ENCODE data around the gene CNKSR3. TPM values are rescaled to one million over a fixed set of nuclear protein-coding genes. Genes with fewer than 3 reads are reported as not detected.

Gene CNKSR3
- total RNA-seq, 1 donor from 2014 or later, result 0.09 TPM

DNA sequence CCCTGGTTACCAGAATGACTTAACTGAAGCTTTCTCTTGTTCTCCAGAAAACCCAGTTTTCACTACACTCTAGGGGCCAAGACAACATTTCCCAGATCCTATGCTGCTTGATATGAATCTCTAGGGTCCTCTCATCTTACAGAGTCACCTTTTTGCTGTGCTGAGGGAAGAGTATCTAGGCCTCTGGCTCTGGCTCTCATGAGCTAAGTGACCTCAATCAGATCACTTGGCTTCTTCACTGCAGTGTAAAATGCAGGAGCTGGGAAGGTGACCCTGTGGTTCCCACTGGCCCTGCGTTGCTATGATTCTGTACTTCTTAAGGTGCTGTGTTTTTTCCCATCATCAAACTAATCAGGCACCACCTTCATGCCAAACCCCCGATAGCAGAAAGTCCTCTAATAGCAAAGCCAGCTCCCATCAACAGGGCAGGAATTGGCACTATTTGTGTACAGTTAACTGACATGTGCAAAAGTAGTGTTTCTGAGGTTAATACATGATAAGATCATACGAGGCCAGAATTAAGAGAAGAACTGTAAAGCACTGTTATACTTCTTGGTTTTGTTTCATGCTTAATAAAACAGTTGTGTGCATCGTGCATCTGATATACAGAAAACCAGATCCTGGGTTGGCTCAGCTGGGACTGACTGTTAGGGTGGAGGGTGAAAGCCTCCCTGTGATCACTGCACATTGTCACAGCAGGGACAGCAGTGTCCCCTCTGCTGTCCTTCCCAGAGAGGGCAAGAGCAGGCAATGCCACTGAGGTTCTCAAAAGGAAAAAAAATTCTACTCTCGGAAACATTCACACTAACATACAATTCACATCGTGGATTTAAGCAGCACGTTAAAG lies 46.7 kb downstream of the CNKSR3 start:
- Mint-ChIP-seq H3K36me3 (ENCODE audit: low read depth) (no peaks in the 10 kb centered on the region), H3K27ac (no peak overlapping the region), H3K4me3 (ENCODE audit: low read depth) (no peak overlapping the region), H3K9me3 (no peaks in the 10 kb centered on the region), H3K4me1 (ENCODE audit: low read depth) (no peaks in the 10 kb centered on the region), H3K27me3 (ENCODE audit: low read depth) (peaks cover 4% of the 10 kb centered on the region)
- no peak for DNase-seq (ENCODE audit: low spot score)
- intact Hi-C loops (cut with micrococcal nuclease), result no loop called here

DNA sequence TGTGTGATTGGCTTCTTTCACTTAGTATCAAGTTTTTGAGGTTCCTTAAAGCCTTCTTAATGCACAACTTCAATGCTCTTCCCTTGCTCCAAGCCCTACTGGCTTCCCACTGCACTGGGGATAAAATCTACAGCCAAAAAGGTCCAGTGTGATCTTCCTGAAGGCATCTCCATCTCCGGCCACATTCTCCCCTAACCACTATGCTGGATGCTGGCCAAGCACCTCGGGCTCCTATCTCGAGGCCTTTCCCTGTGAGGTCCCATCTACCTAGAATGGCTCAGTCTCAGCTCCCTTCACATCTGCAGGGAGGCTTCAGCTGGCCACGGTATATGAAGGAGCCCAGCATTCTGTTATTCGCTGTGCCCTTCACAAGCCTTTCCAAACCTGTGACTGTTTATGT lies 48.1 kb downstream of the CNKSR3 start:
- Mint-ChIP-seq H3K27ac (no peak overlapping the region), H3K27me3 (ENCODE audit: low read depth) (peaks cover 9% of the 10 kb centered on the region), H3K4me1 (ENCODE audit: low read depth) (no peaks in the 10 kb centered on the region), H3K4me3 (ENCODE audit: low read depth) (no peak overlapping the region), H3K36me3 (ENCODE audit: low read depth) (no peaks in the 10 kb centered on the region), H3K9me3 (no peaks in the 10 kb centered on the region)
- no peak for DNase-seq (ENCODE audit: low spot score)
- intact Hi-C loops (cut with micrococcal nuclease), result no loop called here

DNA sequence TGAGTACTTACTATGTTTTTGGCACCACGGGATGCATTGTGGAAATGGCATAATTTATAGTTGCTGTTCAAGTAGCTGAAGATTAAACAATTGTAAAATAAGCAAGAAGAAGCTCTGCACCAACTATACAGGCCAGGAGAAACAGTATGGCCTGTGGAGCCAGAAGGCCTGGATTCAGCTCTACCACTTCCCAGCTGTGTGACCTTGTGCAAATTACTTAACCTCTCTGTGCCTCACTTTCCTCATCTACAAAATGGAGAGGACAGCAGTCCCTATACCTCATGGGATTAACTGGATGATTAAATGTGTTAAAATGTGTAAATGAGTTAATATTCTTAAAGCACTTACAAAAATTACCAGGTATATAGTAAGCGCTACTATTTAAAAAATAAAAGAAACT lies 49.1 kb downstream of the CNKSR3 start:
- H3K4me1 Mint-ChIP-seq (ENCODE audit: low read depth), result no peaks in the 10 kb centered on the region
- no peaks in the 10 kb centered on the region for H3K9me3 Mint-ChIP-seq
- peaks cover 9% of the 10 kb centered on the region for H3K27me3 Mint-ChIP-seq (ENCODE audit: low read depth)
- DNase-seq (ENCODE audit: low spot score), result no peak
- intact Hi-C loops (cut with micrococcal nuclease), result no loop called here
- H3K27ac Mint-ChIP-seq, result no peak overlapping the region
- H3K4me3 Mint-ChIP-seq (ENCODE audit: low read depth), result no peak overlapping the region
- no peaks in the 10 kb centered on the region for H3K36me3 Mint-ChIP-seq (ENCODE audit: low read depth)

DNA sequence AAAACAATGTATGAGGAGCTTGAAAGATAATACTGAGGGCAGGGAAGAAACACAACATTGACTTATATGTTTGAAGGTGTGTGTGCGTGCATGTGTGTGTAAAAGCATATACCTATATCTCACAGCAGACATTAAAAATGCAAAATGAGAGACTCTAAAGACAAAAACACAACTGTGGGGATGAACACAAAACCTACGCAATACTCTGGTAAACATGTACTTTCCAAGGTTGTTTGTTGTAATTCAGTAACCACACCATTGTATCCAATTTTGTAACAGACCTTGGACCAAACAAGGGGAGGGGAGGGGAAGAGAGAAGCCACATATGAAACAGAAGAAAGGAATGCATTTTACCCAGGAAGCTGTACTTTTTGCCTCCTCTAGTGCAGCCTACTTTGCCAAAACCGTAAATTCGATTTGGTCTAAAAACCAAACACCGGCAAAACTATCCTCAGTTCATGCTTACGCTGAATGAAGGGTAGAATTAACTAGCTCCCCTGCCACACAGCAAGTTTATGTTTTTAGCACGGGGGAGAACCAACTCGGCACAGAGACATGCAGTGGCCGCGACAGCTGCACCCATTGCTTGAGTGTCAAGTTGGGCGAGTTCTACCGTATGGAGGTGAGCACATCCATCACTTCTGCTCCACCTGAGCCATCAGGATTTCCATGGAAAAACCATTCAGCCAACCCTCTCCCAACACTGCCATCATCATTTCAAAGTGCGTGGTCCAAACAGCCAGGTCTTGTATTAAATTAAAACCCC lies 50.0 kb downstream of the CNKSR3 start:
- intact Hi-C loops (cut with micrococcal nuclease), result no loop called here
- H3K4me3 Mint-ChIP-seq (ENCODE audit: low read depth), result no peak overlapping the region
- no peak overlapping the region for H3K27ac Mint-ChIP-seq
- H3K36me3 Mint-ChIP-seq (ENCODE audit: low read depth), result no peaks in the 10 kb centered on the region
- no peaks in the 10 kb centered on the region for H3K9me3 Mint-ChIP-seq
- no peak for DNase-seq (ENCODE audit: low spot score)
- peaks cover 9% of the 10 kb centered on the region for H3K27me3 Mint-ChIP-seq (ENCODE audit: low read depth)
- H3K4me1 Mint-ChIP-seq (ENCODE audit: low read depth), result no peaks in the 10 kb centered on the region

GRCh38 chr6:154459513-154459912 lies 51.0 kb downstream of the CNKSR3 start:
- no peaks in the 10 kb centered on the region for H3K36me3 Mint-ChIP-seq (ENCODE audit: low read depth)
- DNase-seq (ENCODE audit: low spot score), result no peak
- intact Hi-C loops (cut with micrococcal nuclease), result no loop called here
- no peaks in the 10 kb centered on the region for H3K9me3 Mint-ChIP-seq
- peaks cover 9% of the 10 kb centered on the region for H3K27me3 Mint-ChIP-seq (ENCODE audit: low read depth)
- no peaks in the 10 kb centered on the region for H3K4me1 Mint-ChIP-seq (ENCODE audit: low read depth)
- H3K27ac Mint-ChIP-seq, result no peak overlapping the region
- no peak overlapping the region for H3K4me3 Mint-ChIP-seq (ENCODE audit: low read depth)

- Mint-ChIP-seq H3K9me3 (no peaks in the 10 kb centered on the region), H3K36me3 (ENCODE audit: low read depth) (no peaks in the 10 kb centered on the region), H3K4me1 (ENCODE audit: low read depth) (no peaks in the 10 kb centered on the region), H3K27me3 (ENCODE audit: low read depth) (peaks cover 9% of the 10 kb centered on the region), H3K4me3 (ENCODE audit: low read depth) (no peak overlapping the region), H3K27ac (no peak overlapping the region)
- intact Hi-C loops (cut with micrococcal nuclease), result no loop called here
- DNase-seq (ENCODE audit: low spot score), result no peak
Measured at GRCh38 chr6:154458565-154459470, 51.7 kb downstream of the CNKSR3 start.

- no peaks in the 10 kb centered on the region for H3K4me1 Mint-ChIP-seq (ENCODE audit: low read depth)
- H3K9me3 Mint-ChIP-seq, result no peaks in the 10 kb centered on the region
- intact Hi-C loops (cut with micrococcal nuclease), result no loop called here
- no peak overlapping the region for H3K27ac Mint-ChIP-seq
- H3K27me3 Mint-ChIP-seq (ENCODE audit: low read depth), result peaks cover 9% of the 10 kb centered on the region
- no peak overlapping the region for H3K4me3 Mint-ChIP-seq (ENCODE audit: low read depth)
- no peak for DNase-seq (ENCODE audit: low spot score)
- no peaks in the 10 kb centered on the region for H3K36me3 Mint-ChIP-seq (ENCODE audit: low read depth)
Measured at GRCh38 chr6:154457881-154458284, 52.6 kb downstream of the CNKSR3 start.

- Mint-ChIP-seq H3K27me3 (ENCODE audit: low read depth) (peaks cover 9% of the 10 kb centered on the region), H3K36me3 (ENCODE audit: low read depth) (no peaks in the 10 kb centered on the region), H3K9me3 (no peaks in the 10 kb centered on the region), H3K27ac (no peak overlapping the region), H3K4me3 (ENCODE audit: low read depth) (no peak overlapping the region), H3K4me1 (ENCODE audit: low read depth) (no peaks in the 10 kb centered on the region)
- intact Hi-C loops (cut with micrococcal nuclease), result no loop called here
- no peak for DNase-seq (ENCODE audit: low spot score)
Measured at GRCh38 chr6:154457046-154457713, 53.3 kb downstream of the CNKSR3 start.

DNA sequence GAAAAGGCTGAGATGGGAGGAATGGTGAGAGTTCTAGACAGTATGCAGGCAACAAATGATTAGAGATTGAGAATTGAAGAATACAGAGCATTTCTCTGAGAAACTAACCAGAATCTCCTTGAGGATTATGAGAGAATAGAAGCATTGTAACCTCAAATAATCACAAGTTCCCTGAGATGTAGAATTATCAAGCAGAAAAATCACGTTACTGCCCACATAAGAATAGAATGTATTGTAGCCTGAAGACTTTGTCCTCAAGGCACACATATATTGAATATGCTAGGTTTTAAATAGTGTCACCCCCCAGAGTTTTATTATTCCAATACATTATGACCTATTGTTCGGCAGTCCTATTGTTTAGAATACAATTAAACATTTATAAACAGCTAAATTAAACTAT lies 57.2 kb downstream of the CNKSR3 start:
- Mint-ChIP-seq H3K27me3 (ENCODE audit: low read depth) (peaks cover 1% of the 10 kb centered on the region), H3K9me3 (no peaks in the 10 kb centered on the region)

GRCh38 chr6:154450498-154450897 lies 60.0 kb downstream of the CNKSR3 start:
- Mint-ChIP-seq H3K36me3 (ENCODE audit: low read depth) (no peaks in the 10 kb centered on the region), H3K27ac (no peak overlapping the region), H3K27me3 (ENCODE audit: low read depth) (peaks cover 8% of the 10 kb centered on the region), H3K9me3 (no peaks in the 10 kb centered on the region), H3K4me1 (ENCODE audit: low read depth) (no peaks in the 10 kb centered on the region), H3K4me3 (ENCODE audit: low read depth) (no peak overlapping the region)
- DNase-seq (ENCODE audit: low spot score), result no peak
- intact Hi-C loops (cut with micrococcal nuclease), result no loop called here

More for the DNA sequence above, 57.2 kb downstream of the CNKSR3 start:
- Mint-ChIP-seq H3K4me3 (ENCODE audit: low read depth) (no peak overlapping the region), H3K4me1 (ENCODE audit: low read depth) (no peaks in the 10 kb centered on the region), H3K27ac (no peak overlapping the region), H3K36me3 (ENCODE audit: low read depth) (no peaks in the 10 kb centered on the region)
- intact Hi-C loops (cut with micrococcal nuclease), result no loop called here
- DNase-seq (ENCODE audit: low spot score), result no peak

DNA sequence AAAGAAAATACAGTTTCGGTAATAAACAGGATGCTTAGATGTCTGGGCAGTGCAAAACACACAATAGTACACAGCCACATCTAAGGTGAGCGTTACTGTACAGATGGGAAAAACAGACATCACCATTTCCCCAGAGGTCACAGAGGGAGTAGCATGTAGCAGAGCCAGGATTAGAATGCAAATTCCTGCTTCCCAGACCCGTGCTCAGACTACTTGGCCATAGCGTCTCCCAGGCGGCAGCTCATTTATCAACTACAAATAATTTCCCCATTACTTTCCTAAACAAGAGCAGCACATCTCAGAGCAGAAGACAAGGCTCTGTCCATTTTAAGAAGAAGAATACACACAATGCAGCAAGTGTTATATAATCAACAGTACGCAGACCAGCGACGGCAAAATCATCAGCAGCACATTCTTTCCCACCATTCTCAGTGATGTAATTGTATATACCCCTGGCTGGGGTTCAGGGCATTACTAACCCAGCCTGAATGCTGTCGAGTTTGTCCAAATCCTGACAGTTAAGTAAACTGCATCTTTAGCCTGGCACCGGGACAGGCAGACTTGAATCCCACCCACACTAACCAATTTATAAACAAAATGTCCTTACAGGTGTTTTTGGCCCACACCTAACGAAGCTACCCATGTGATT lies 61.9 kb downstream of the CNKSR3 start:
- intact Hi-C loops (cut with micrococcal nuclease), result no loop called here
- no peaks in the 10 kb centered on the region for H3K9me3 Mint-ChIP-seq
- DNase-seq (ENCODE audit: low spot score), result no peak
- H3K36me3 Mint-ChIP-seq (ENCODE audit: low read depth), result no peaks in the 10 kb centered on the region
- no peak overlapping the region for H3K27ac Mint-ChIP-seq
- no peaks in the 10 kb centered on the region for H3K4me1 Mint-ChIP-seq (ENCODE audit: low read depth)
- H3K4me3 Mint-ChIP-seq (ENCODE audit: low read depth), result no peak overlapping the region
- H3K27me3 Mint-ChIP-seq (ENCODE audit: low read depth), result peaks cover 10% of the 10 kb centered on the region

GRCh38 chr6:154447954-154448353 lies 62.5 kb downstream of the CNKSR3 start:
- H3K27me3 Mint-ChIP-seq (ENCODE audit: low read depth), result peaks cover 10% of the 10 kb centered on the region
- H3K9me3 Mint-ChIP-seq, result no peaks in the 10 kb centered on the region
- no peaks in the 10 kb centered on the region for H3K36me3 Mint-ChIP-seq (ENCODE audit: low read depth)

More at GRCh38 chr6:154447954-154448353, 62.5 kb downstream of the CNKSR3 start:
- intact Hi-C loops (cut with micrococcal nuclease), result loop anchor here (1.0 kb wide), 1 partner anchor 38 kb away; no protein-coding TSS in a partner anchor
- Mint-ChIP-seq H3K4me3 (ENCODE audit: low read depth) (no peak overlapping the region), H3K27ac (no peak overlapping the region), H3K4me1 (ENCODE audit: low read depth) (no peaks in the 10 kb centered on the region)
- no peak for DNase-seq (ENCODE audit: low spot score)
